Osteoblast (primary cell): ENCODE measurements around the gene CPHXL. TPM values are rescaled to one million over a fixed set of nuclear protein-coding genes. Genes with fewer than 3 reads are reported as not detected.

Experiments
- DNase-seq: peaks from one replicate; pipeline ENCODE4 v3.0.0; 2011; ENCODE audit warnings: low spot score, mixed read lengths; ENCODE audit not compliant: insufficient read length; ENCODE audit errors: missing footprints
- H2AFZ ChIP-seq: 2 replicates; pipeline ENCODE4 v1.6.0; 2011; ENCODE audit warnings: mild to moderate bottlenecking, low read length
- H3K27ac ChIP-seq: 2 replicates; pipeline ENCODE4 v1.5.1; 2011; ENCODE audit warnings: mild to moderate bottlenecking, low read depth, low read length, moderate library complexity
- H3K27me3 ChIP-seq: 2 replicates; pipeline ENCODE4 v1.6.0; 2012; ENCODE audit warnings: mild to moderate bottlenecking, control low read depth, inconsistent platforms, low read length, moderate library complexity; ENCODE audit not compliant: insufficient read depth
- H3K36me3 ChIP-seq: 2 replicates; pipeline ENCODE4 v1.5.1; 2011; ENCODE audit warnings: mild to moderate bottlenecking, low read length, control low read depth, moderate library complexity; ENCODE audit not compliant: insufficient read depth
- H3K4me1 ChIP-seq: 2 replicates; pipeline ENCODE4 v1.5.1; 2011; ENCODE audit warnings: mild to moderate bottlenecking, low read length, control low read depth, moderate library complexity; ENCODE audit not compliant: insufficient read depth
- H3K4me2 ChIP-seq: 2 replicates; pipeline ENCODE4 v1.6.0; 2011; ENCODE audit warnings: mild to moderate bottlenecking, low read length; ENCODE audit not compliant: insufficient read depth
- H3K4me3 ChIP-seq: fragments of 200-600 bp; sonication (generic); 3 replicates; pipeline ENCODE4 v1.5.1; 2012; ENCODE audit warnings: mild to moderate bottlenecking, low read length, inconsistent platforms; ENCODE audit not compliant: insufficient read depth
- H3K79me2 ChIP-seq: 2 replicates; pipeline ENCODE4 v1.6.0; 2012; ENCODE audit warnings: mild to moderate bottlenecking, low read length, control low read depth, inconsistent platforms; ENCODE audit not compliant: insufficient read depth
- H3K9me3 ChIP-seq: 2 replicates; pipeline ENCODE4 v1.5.1; 2011; ENCODE audit warnings: low read depth, low read length, control low read depth
- H4K20me1 ChIP-seq: 2 replicates; pipeline ENCODE4 v1.6.0; 2012; ENCODE audit warnings: mild to moderate bottlenecking, low read length, control low read depth; ENCODE audit not compliant: insufficient read depth
- CTCF ChIP-seq: IDR thresholded peaks from 2 replicates; pipeline ENCODE4 v1.5.1; 2011; ENCODE audit warnings: mild to moderate bottlenecking, low read depth, low read length, moderate library complexity; ENCODE audit errors: extremely low read depth
- small RNA-seq: library from RNA; depleted of rRNA; stranded (forward); fragments of <200 nt; gene quantifications from one replicate; pipeline ENCODE3, GENCODE V24; 2012
- total RNA-seq: library from RNA; depleted of rRNA; stranded (reverse); fragments of >200 nt; gene quantifications from 2 replicates; pipeline ENCODE4 v1.2.3, GENCODE V29; 2012

The CPHXL gene
- total RNA-seq, 1 donor, result not detected

GRCh38 chr16:75679366-75679765, 46.9 kb downstream of the CPHXL start:
- no peak for DNase-seq
- H3K36me3 ChIP-seq, result no peaks in the 10 kb centered on the region
- H4K20me1 ChIP-seq, result no peaks in the 10 kb centered on the region
- H3K9me3 ChIP-seq, result peaks cover under 1% of the 10 kb centered on the region
- no peak overlapping the region for H3K4me3 ChIP-seq
- H3K27me3 ChIP-seq, result no peaks in the 10 kb centered on the region
- no peak for TF ChIP-seq CTCF
- H3K79me2 ChIP-seq, result no peaks in the 10 kb centered on the region
- no peak overlapping the region for H3K4me2 ChIP-seq
- H2AFZ ChIP-seq, result no peak overlapping the region
- no peak overlapping the region for H3K27ac ChIP-seq
- H3K4me1 ChIP-seq, result no peaks in the 10 kb centered on the region

GRCh38 chr16:75676909-75677308, 49.4 kb downstream of the CPHXL start, which contains the start of gene CPHXL2:
Gene CPHXL2 (minus strand): TSS chr16:75677009. CDS start chr16:75676999, 10 bp downstream.
- no peak within 1 kb of the TSS for H3K4me3 ChIP-seq
- H3K9me3 ChIP-seq, result no peaks in the 10 kb centered on the region
- H3K4me1 ChIP-seq, result no peaks in the 10 kb centered on the region
- DNase-seq, result no peak
- H2AFZ ChIP-seq, result no peak within 1 kb of the TSS
- H3K79me2 ChIP-seq, result no peaks in the 10 kb centered on the region
- TF ChIP-seq CTCF, result no peak
- no peaks in the 10 kb centered on the region for H3K36me3 ChIP-seq
- H3K27ac ChIP-seq, result no peak within 1 kb of the TSS
- H4K20me1 ChIP-seq, result no peaks in the 10 kb centered on the region
- no peaks in the 10 kb centered on the region for H3K27me3 ChIP-seq
- H3K4me2 ChIP-seq, result no peak within 1 kb of the TSS

GRCh38 chr16:75667503-75667902, 58.8 kb downstream of the CPHXL start:
- Histone ChIP-seq H3K27me3 (no peaks in the 10 kb centered on the region), H3K9me3 (no peaks in the 10 kb centered on the region), H2AFZ (no peak overlapping the region), H3K4me3 (no peak overlapping the region), H3K79me2 (no peaks in the 10 kb centered on the region), H4K20me1 (no peaks in the 10 kb centered on the region), H3K36me3 (no peaks in the 10 kb centered on the region), H3K4me2 (no peak overlapping the region), H3K27ac (no peak overlapping the region), H3K4me1 (no peaks in the 10 kb centered on the region)
- no peak for TF ChIP-seq CTCF
- DNase-seq, result no peak

Small RNAs within 50 kb of the gene (small RNA-seq; reads per million reads assigned to genes)
- not detected for gene RN7SL520P

Other genes with a start within 250 kb of the CPHXL start
- gene CHST6, start 231.0 kb downstream of the CPHXL start, total RNA-seq, result 1.1 and 1.5 TPM in 2 replicates
- gene CHST5, start 190.4 kb downstream of the CPHXL start, total RNA-seq, result under 0.01 TPM in 1 of 2 replicates, not detected in the other
- gene TMEM231, start 170.2 kb downstream of the CPHXL start, total RNA-seq, result 17.0 and 22.4 TPM in 2 replicates
- gene GABARAPL2, start 160.1 kb downstream of the CPHXL start, total RNA-seq, result 32.9 and 36.8 TPM in 2 replicates
- gene ADAT1, start 103.2 kb downstream of the CPHXL start, total RNA-seq, result 46.0 and 54.8 TPM in 2 replicates
- 121 and 125 TPM in 2 replicates for gene KARS1, start 78.8 kb downstream of the CPHXL start, total RNA-seq
- gene TERF2IP, start 78.7 kb downstream of the CPHXL start, total RNA-seq, result 39.1 and 39.5 TPM in 2 replicates
- gene CPHXL2, start 49.5 kb downstream of the CPHXL start, total RNA-seq, result not detected in 2 replicates
- gene DUXB, start 25.0 kb downstream of the CPHXL start, total RNA-seq, result not detected in 2 replicates